CD1c-positive myeloid dendritic cell (primary cell): ENCODE data around the gene TMEM235.

Experiments used
- DNase-seq: peaks from one replicate; pipeline ENCODE4 v3.0.0-alpha.2; 2016; ENCODE audit errors: extremely low spot score

TMEM235 gene

DNA sequence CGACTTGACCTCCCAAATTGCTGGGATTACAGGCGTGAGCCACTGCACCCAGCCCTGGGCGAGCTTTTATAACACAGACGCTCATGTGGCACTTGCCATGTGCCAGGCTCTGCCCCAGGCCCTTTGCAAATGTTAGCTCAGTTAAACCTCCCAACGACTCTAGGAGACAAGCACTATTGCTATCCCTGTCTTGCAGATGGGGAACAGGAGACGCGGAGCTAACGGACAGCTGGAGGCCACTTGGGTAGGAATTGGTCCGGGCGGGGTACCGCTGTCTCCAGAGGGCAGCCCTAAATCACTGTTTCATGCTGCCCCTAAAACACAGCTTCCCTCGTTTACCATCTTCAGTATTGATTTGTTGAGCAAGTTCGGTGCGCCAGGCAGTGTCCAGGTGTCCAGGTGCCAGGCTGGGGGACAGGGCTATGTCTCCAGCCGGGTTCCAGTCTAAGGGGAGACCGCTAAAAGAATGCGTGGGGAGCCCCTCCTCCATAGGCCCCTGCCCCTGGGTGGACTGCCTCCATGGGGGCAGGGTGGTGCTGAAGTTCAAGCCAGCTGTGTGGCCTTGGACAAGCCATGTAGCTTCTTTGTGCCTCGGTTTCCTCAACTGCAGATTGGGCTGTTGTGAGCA is 23.7 kb downstream of the TMEM235 start:
- no peak for DNase-seq

GRCh38 chr17:78255953-78256706 is 24.7 kb downstream of the TMEM235 start:
- DNase-seq = no peak

- no peak for DNase-seq
These were observed 25.5 kb downstream of the TMEM235 start for GRCh38 chr17:78256707-78257591.

GRCh38 chr17:78257810-78258322 is 26.4 kb downstream of the TMEM235 start:
- peak; percentile 39 for DNase-seq

- peak; percentile 49 for DNase-seq
These were observed 27.1 kb downstream of the TMEM235 start for GRCh38 chr17:78258323-78259191.

- no peak for DNase-seq
These were observed 27.7 kb downstream of the TMEM235 start for GRCh38 chr17:78259192-78259554.

GRCh38 chr17:78263063-78263735 is 31.8 kb downstream of the TMEM235 start:
- peak; percentile 88 for DNase-seq

DNA sequence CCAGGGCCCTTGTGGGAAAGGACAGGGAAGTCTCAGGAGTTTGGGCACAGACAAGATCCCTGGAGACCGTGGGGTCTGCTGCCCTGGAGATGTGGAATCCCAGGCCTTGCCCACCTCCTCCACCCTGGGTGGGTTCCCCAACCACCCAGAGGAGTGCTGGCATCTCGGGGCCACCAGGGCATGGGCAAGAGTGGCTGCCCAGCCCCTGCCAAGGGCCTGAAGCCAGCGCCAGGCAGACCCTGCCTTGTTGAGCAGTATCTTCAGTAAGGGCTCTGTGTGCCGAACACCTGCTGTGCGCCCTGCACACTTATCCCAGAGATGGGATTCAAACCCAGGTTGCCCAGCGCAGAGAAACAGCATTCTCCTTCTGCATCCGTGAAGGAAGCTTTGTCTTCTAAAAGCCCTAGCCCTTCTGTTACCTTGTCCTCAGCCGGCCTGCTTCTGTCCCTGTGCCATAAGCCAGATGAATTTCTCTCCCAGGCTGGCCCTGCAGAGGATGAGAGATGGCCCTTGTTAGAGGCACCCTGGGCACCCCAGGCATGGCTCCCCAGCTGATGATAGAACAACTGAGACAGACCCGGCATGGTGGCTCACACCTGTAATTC is 32.4 kb downstream of the TMEM235 start:
- DNase-seq = no peak

GRCh38 chr17:78264590-78264989 is 33.2 kb downstream of the TMEM235 start:
- no peak for DNase-seq

GRCh38 chr17:78265121-78265520 is 33.7 kb downstream of the TMEM235 start:
- DNase-seq = no peak

GRCh38 chr17:78266231-78266631 is 34.8 kb downstream of the TMEM235 start:
- DNase-seq = no peak

- no peak for DNase-seq
These were observed 35.3 kb downstream of the TMEM235 start for GRCh38 chr17:78266771-78267170.

- DNase-seq = no peak
These were observed 36.0 kb downstream of the TMEM235 start for GRCh38 chr17:78267253-78268073.

- no peak for DNase-seq
These were observed 36.9 kb downstream of the TMEM235 start for GRCh38 chr17:78268191-78268874.

- no peak for DNase-seq
These were observed 37.8 kb downstream of the TMEM235 start for GRCh38 chr17:78268951-78269905.

DNA sequence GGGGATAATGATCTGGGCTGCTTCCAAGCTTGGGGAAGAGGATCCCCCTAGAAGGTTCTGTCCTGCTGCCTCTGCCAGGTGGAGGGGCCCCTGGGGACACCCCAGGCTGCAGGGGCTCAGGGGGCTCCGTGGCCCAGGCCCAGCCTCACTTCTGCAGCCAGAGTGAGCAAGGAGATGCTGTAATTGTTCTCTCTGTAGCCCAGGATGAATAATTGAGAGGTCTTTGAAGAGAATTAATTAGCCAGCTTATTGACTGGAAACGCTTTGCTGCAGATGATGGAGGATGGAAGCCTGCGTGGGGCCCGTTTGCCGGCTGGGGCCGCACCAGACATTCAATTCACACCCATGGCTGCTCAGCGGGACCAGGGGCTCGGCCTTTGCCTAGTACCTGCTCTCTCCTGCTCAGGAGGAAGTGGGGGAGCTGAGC is 38.5 kb downstream of the TMEM235 start:
- no peak for DNase-seq

GRCh38 chr17:78271419-78272170 is 40.2 kb downstream of the TMEM235 start:
- peak; percentile 25 for DNase-seq
